GM12878 (cell line): ENCODE data around the gene ZSCAN32. TPM values are rescaled to one million over a fixed set of nuclear protein-coding genes. Genes with fewer than 3 reads are reported as not detected.

Experiments
- ATAC-seq: fragments of 200-7000 bp; cut with Tn5 transposase; 3 replicates; pipeline ENCODE4 v1.9.1; 2020; ENCODE audit warnings: mild to moderate bottlenecking, moderate library complexity
- BruUV-seq: library from RNA; stranded (reverse); fragments of 400-500 nt; replicated peaks from 2 replicates; lab custom pipeline; 2021; lab: Mats Ljungman, UMichigan
- CTCF ChIA-PET: fragments of 300-600 bp; sonication (Branson Sonifier 250); formaldehyde crosslinking; extraction: SDS; loops from one replicate; lab custom pipeline; 2021; ENCODE audit warnings: inconsistent platforms; lab: Yijun Ruan, JAX
- POLR2A ChIA-PET: fragments of 350-600 bp; formaldehyde crosslinking; extraction: SDS; loops from one replicate; lab custom pipeline; 2021; ENCODE audit warnings: inconsistent platforms; lab: Charles Lee
- RAD21 ChIA-PET: fragments of 300-600 bp; sonication (Branson Sonifier 250); formaldehyde crosslinking; loops from one replicate; lab custom pipeline; 2023; ENCODE audit warnings: antibody characterized with exemption; ENCODE audit not compliant: unreplicated experiment; lab: Charles Lee
- SMC1A ChIA-PET: fragments of 300-600 bp; sonication (Branson Sonifier 250); formaldehyde crosslinking; loops from one replicate; lab custom pipeline; 2023; ENCODE audit not compliant: unreplicated experiment, uncharacterized antibody; lab: Charles Lee
- DNase-seq: peaks from one replicate; pipeline ENCODE4 v3.0.0-alpha.2; 2011; ENCODE audit warnings: low read depth, low spot score
- FAIRE-seq: peaks from 3 replicates; lab custom pipeline; 2011; peaks lifted over from hg19 to GRCh38; lab: Jason Lieb, UNC
- H2AFZ ChIP-seq: 2 replicates; pipeline ENCODE4 v1.6.0; 2011; ENCODE audit warnings: low read depth, low read length, control low read depth; ENCODE audit not compliant: control insufficient read depth
- H3K27ac ChIP-seq: 2 replicates; pipeline ENCODE4 v1.5.1; 2011; ENCODE audit warnings: control low read depth; ENCODE audit not compliant: control insufficient read depth, insufficient read depth
- H3K27me3 ChIP-seq, 2 experiments: replicated peaks in 1 of 2; 2 replicates each; pipeline versions ENCODE4 v1.6.0 to v1.6.1; 2011; ENCODE audit warnings: low read length in 1 of 2; ENCODE audit not compliant: control insufficient read depth in 2 of 2, insufficient read depth in 2 of 2
- H3K36me3 ChIP-seq, 2 experiments: 2 replicates each; pipeline ENCODE4 v1.5.1; 2011; ENCODE audit warnings: low read length in 1 of 2; ENCODE audit not compliant: control insufficient read depth in 2 of 2, insufficient read depth in 2 of 2
- H3K4me1 ChIP-seq: 2 replicates; pipeline ENCODE4 v1.6.1; 2011; ENCODE audit warnings: mild to moderate bottlenecking, low read length, moderate library complexity, mixed read lengths; ENCODE audit not compliant: control insufficient read depth, insufficient read depth
- H3K4me2 ChIP-seq: 2 replicates; pipeline ENCODE4 v1.6.0; 2011; ENCODE audit warnings: control low read depth; ENCODE audit not compliant: control insufficient read depth, insufficient read depth
- H3K4me3 ChIP-seq: fragments of 200-600 bp; sonication (generic); 2 replicates; pipeline ENCODE4 v1.5.1; 2016
- H3K79me2 ChIP-seq: 2 replicates; pipeline ENCODE4 v1.6.0; 2011; ENCODE audit warnings: low read length; ENCODE audit not compliant: control insufficient read depth, insufficient read depth
- H3K9ac ChIP-seq: 2 replicates; pipeline ENCODE4 v1.8.0; 2011; ENCODE audit warnings: low read length, control low read depth, mixed read lengths; ENCODE audit not compliant: control insufficient read depth, insufficient read depth
- H3K9me3 ChIP-seq: replicated peaks from 3 replicates; pipeline ENCODE4 v1.5.1; 2011; ENCODE audit warnings: mild to moderate bottlenecking, low read length; ENCODE audit not compliant: control insufficient read depth, insufficient read depth
- H4K20me1 ChIP-seq: 2 replicates; pipeline ENCODE4 v1.6.0; 2011; ENCODE audit not compliant: control insufficient read depth, insufficient read depth
- CHD1 ChIP-seq: IDR thresholded peaks from 2 replicates; pipeline ENCODE4 v1.6.1; 2012; ENCODE audit warnings: low read depth, low read length, improper control_type of control experiment
- FOXK2 ChIP-seq: fragments of 450-650 bp; IDR thresholded peaks from 2 replicates; pipeline ENCODE4 v1.6.1; 2017; ENCODE audit warnings: mild to moderate bottlenecking, moderate library complexity
- MYB ChIP-seq: fragments of 150-350 bp; IDR thresholded peaks from 2 replicates; pipeline ENCODE4 v1.6.1; 2014; ENCODE audit warnings: mild to moderate bottlenecking, low read depth, low read length, borderline replicate concordance
- NRF1 ChIP-seq: conservative IDR thresholded peaks from 2 replicates; pipeline ENCODE4 v1.6.1; 2011; ENCODE audit warnings: mild to moderate bottlenecking, low read depth, low read length, improper control_type of control experiment
- RAD21 ChIP-seq: IDR thresholded peaks from 2 replicates; pipeline ENCODE4 v1.6.1; 2011; ENCODE audit warnings: mild to moderate bottlenecking, low read depth, low read length, moderate library complexity; ENCODE audit not compliant: insufficient read depth
- SIX5 ChIP-seq: IDR thresholded peaks from 2 replicates; pipeline ENCODE4 v1.6.1; 2011; ENCODE audit warnings: mild to moderate bottlenecking, low read depth, low read length, moderate library complexity; ENCODE audit not compliant: severe bottlenecking
- TCF7 ChIP-seq: IDR thresholded peaks from 2 replicates; pipeline ENCODE4 v1.6.1; 2014; ENCODE audit warnings: antibody characterized with exemption, borderline replicate concordance
- ZNF207 ChIP-seq: fragments of 450-650 bp; IDR thresholded peaks from 2 replicates; pipeline ENCODE4 v1.6.1; 2014; ENCODE audit warnings: antibody characterized with exemption, mild to moderate bottlenecking, borderline replicate concordance
- ZSCAN29 ChIP-seq: fragments of 450-650 bp; IDR thresholded peaks from 2 replicates; pipeline ENCODE4 v1.6.1; 2017; ENCODE audit warnings: mild to moderate bottlenecking, moderate library complexity
- WGBS: methylation state at CpG from one replicate; pipeline ENCODE4 v1.1.6; 2016; ENCODE audit warnings: low lambda C conversion rate; ENCODE audit not compliant: insufficient replicate concordance, insufficient coverage; ENCODE audit errors: missing lambda C conversion rate; 5-methylcytosine and 5-hydroxymethylcytosine counted together
- in situ Hi-C: fragments of 300-500 bp; cut with MboI; formaldehyde crosslinking; loops from 9 replicates; pipeline ENCODE4 v1.14.3; 2018; ENCODE audit warnings: mixed read lengths
- intact Hi-C: fragments of 100-400 bp; cut with micrococcal nuclease; formaldehyde crosslinking; loops from one replicate; pipeline ENCODE4 v1.14.2; 2022; ENCODE audit not compliant: unreplicated experiment
- polyA plus RNA-seq, 11 experiments: library from polyadenylated mRNA; depleted of rRNA in 4 of 11; unstranded in 6 of 11; stranded (reverse) in 5 of 11; fragments of >200 nt; fragmentation: Nextera tagmentation in 4 of 11; fragmentation: Illumina TruSeq in 1 of 11; extraction: Ambion mirVana in 4 of 11; extraction: Trizol in 1 of 11; gene quantifications; 1 replicate in 1 of 11; 2 replicates in 10 of 11; pipeline versions ENCODE4 v1.2.1 to v1.2.3, GENCODE V29; 2011 to 2016; ENCODE audit warnings: inconsistent platforms in 2 of 11, missing spikeins in 2 of 11, low read depth in 1 of 11
- total RNA-seq, 4 experiments: library from RNA; depleted of rRNA in 3 of 4; stranded (reverse); fragments of >200 nt in 3 of 4; fragmentation: Illumina TruSeq in 1 of 4; extraction: Trizol in 1 of 4; gene quantifications; 2 replicates each; pipeline versions ENCODE4 v1.2.1 to v1.2.3, GENCODE V29; 2013 to 2021

The ZSCAN32 gene
- total and polyA plus RNA-seq, 10 of the 15 experiments (the other 5 are each of a cell fraction or from before 2014, with no cell fraction given) = 9.6 to 23.8 (median 15.5) TPM

DNA sequence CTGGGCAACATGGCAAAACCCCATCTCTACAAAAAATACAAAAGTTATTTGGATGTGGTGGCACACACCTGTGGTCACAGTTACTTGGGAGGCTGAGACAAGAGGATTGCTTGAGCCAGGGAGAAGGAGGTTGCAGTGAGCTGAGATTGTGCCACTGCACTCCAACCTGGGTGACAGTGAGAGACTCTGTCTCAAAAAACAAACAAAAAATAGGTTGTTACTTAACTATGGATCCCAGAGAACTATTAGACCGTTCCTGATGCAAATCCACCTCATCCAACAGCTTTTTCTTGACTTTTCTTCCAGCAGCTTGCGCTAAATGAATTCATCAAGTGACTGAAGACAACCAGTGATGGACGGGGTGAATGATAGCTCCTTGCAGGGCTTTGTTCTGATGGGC, 45.2 kb downstream of the ZSCAN32 start, which contains the start of gene OR2C1:
TSS of gene OR2C1 (plus strand) at position 301 of the 400 bp plus-strand sequence. CDS start at position 353, 52 bp downstream.
- ChIA-PET POLR2A (no interaction called here), SMC1A (no interaction called here), RAD21 (no interaction called here), CTCF (no interaction called here)
- ATAC-seq (no peak), FAIRE-seq (no peak), DNase-seq (no peak)
- TF ChIP-seq ZSCAN29 (no peak), NRF1 (no peak)
- H3K9me3 ChIP-seq = no peaks in the 10 kb centered on the region; the same call in 2 of the 3 replicates
- intact Hi-C loops = no loop called here
- no peaks in the 10 kb centered on the region for H4K20me1 ChIP-seq
- no peak within 1 kb of the TSS for H3K4me2 ChIP-seq
- H3K27ac ChIP-seq = no peak within 1 kb of the TSS
- no peaks in the 10 kb centered on the region; a peak in 1 of 4 replicates for H3K27me3 ChIP-seq
- in situ Hi-C loops = no loop called here
- 14% methylated on average over 3 of the region's 3 CpGs for WGBS
- no peaks in the 10 kb centered on the region for H3K4me1 ChIP-seq
- H3K79me2 ChIP-seq = no peaks in the 10 kb centered on the region
- H3K4me3 ChIP-seq = no peak within 1 kb of the TSS
- BruUV-seq = no TSS peak
- no peak within 1 kb of the TSS for H2AFZ ChIP-seq
- H3K9ac ChIP-seq = no peak within 1 kb of the TSS
- H3K36me3 ChIP-seq = no peaks in the 10 kb centered on the region

DNA sequence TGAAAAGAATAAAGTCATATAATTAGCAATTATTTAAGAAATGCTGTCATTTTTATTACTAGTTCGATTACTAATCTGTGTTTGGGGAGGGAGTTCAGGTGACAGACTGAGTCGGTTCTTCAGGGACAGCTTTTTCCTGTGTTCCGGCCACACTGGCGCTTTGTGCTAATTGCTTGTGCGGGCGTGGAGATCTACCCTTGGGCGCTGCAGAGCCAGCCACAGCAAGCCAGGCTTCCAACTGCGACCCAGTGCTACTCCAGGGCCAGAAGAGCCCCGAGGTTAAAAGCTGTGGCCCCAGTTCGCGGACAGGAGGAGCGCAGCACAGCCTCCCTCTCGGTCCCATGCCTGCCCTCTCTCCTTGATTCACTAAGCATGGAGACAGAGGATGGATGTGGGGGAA, 51.6 kb downstream of the ZSCAN32 start:
- Histone ChIP-seq H3K4me3 (no peak overlapping the region), H3K4me1 (0 out of 2 replicates have a peak, but pooled peaks cover 3% of the 10 kb centered on the region), H4K20me1 (no peaks in the 10 kb centered on the region), H3K79me2 (no peaks in the 10 kb centered on the region), H3K36me3 (no peaks in the 10 kb centered on the region), H3K27me3 (no peaks in the 10 kb centered on the region), H3K27ac (no peak overlapping the region), H3K4me2 (no peak overlapping the region), H3K9ac (no peak overlapping the region), H3K9me3 (no peaks in the 10 kb centered on the region), H2AFZ (no peak overlapping the region)
- BruUV-seq = no TSS peak
- ChIA-PET CTCF (no interaction called here), RAD21 (no interaction called here), SMC1A (no interaction called here), POLR2A (no interaction called here)
- in situ Hi-C loops = no loop called here
- intact Hi-C loops = no loop called here
- ATAC-seq (no peak), FAIRE-seq (no peak), DNase-seq (no peak)
- TF ChIP-seq SIX5 (no peak), RAD21 (no peak), FOXK2 (no peak), NRF1 (no peak), ZNF207 (no peak), CHD1 (no peak), MYB (no peak), TCF7 (no peak)
- 66% methylated on average over 13 of the region's 13 CpGs for WGBS
